ENCODE results near the gene HMG20A. TPM values are rescaled to one million over a fixed set of nuclear protein-coding genes. Genes with fewer than 3 reads are reported as not detected.

Gene HMG20A
- total and polyA plus RNA-seq, 9 of the 15 experiments (the other 6 are each of a cell fraction or from before 2014, with no cell fraction given): 25.0 to 68.1 (median 38.9) TPM

- no peaks in the 10 kb centered on the region for H3K9me3 ChIP-seq (replicated peaks; ENCODE audit: control insufficient read depth, insufficient read depth, low read depth, low read length)
- no peak for TF ChIP-seq NR2C1 (IDR thresholded peaks at IDR 0.05)
- no peak for TF ChIP-seq NR2C1 (tag; IDR thresholded peaks at IDR 0.05)
- TF ChIP-seq MCM2 (IDR thresholded peaks at IDR 0.05; ENCODE audit: low read depth): no peak
- TF ChIP-seq THAP7 (CRISPR knock-in tag; IDR thresholded peaks at IDR 0.05): no peak
- no peak for TF ChIP-seq PCBP2 (IDR thresholded peaks at IDR 0.05; ENCODE audit: low read depth, low read length, poor library complexity, severe bottlenecking)
- no peak for TF ChIP-seq TCF7L2 (IDR thresholded peaks at IDR 0.05; ENCODE audit: low read depth, low read length)
- no peak for TF ChIP-seq ZNF311 (CRISPR knock-in tag; IDR thresholded peaks at IDR 0.05)
- TF ChIP-seq EZH2 (IDR thresholded peaks at IDR 0.05; ENCODE audit: borderline replicate concordance, low read depth, low read length): no peak
- no peak for TF ChIP-seq ZSCAN29 (IDR thresholded peaks at IDR 0.05)
- no peak for TF ChIP-seq BRF2 (IDR thresholded peaks at IDR 0.05; ENCODE audit: borderline replicate concordance, insufficient read depth, insufficient read length)
- no peak for TF ChIP-seq RBM22 (IDR thresholded peaks at IDR 0.05; ENCODE audit: low read depth, low read length, poor library complexity, severe bottlenecking)
- no peak for TF ChIP-seq MCM3 (IDR thresholded peaks at IDR 0.05)
- no peak for TF ChIP-seq BCOR (IDR thresholded peaks at IDR 0.05)
- no peak for TF ChIP-seq KDM2B (CRISPR knock-in tag; IDR thresholded peaks at IDR 0.05)
- no peak for TF ChIP-seq MAFK (IDR thresholded peaks at IDR 0.05; ENCODE audit: low read length)
- TF ChIP-seq ZNF212 (CRISPR knock-in tag; IDR thresholded peaks at IDR 0.05): no peak
- TF ChIP-seq POLR2H (tag; IDR thresholded peaks at IDR 0.05; ENCODE audit: low read depth): no peak
- TF ChIP-seq NELFE (IDR thresholded peaks at IDR 0.05; ENCODE audit: insufficient read depth, insufficient read length): no peak
- no peak for TF ChIP-seq POLR2B (IDR thresholded peaks at IDR 0.05; ENCODE audit: low read depth, partially characterized antibody)
- no peak for TF ChIP-seq YY1 (IDR thresholded peaks at IDR 0.05; ENCODE audit: borderline replicate concordance in 1 of 3, control insufficient read depth in 1 of 3, extremely low read depth in 1 of 3, insufficient read depth in 3 of 3, insufficient read length in 1 of 3, insufficient replicate concordance in 2 of 3, low read depth in 1 of 3, low read length in 2 of 3)
- no peak for TF ChIP-seq LEF1 (IDR thresholded peaks at IDR 0.05)
- H3K9me1 ChIP-seq (ENCODE audit: control insufficient read depth, insufficient read depth, low read length): no peaks in the 10 kb centered on the region
- peaks cover 21 to 45% of the 10 kb centered on the region in 2 experiments; a peak in 4 of 5 replicates for H3K27me3 ChIP-seq (ENCODE audit: control insufficient read depth in 2 of 2, insufficient read depth in 2 of 2, low read length in 2 of 2)
- in situ Hi-C loops (cut with MboI): no loop called here
- BruUV-seq (replicated peaks): no TSS peak
- H3K9ac ChIP-seq (ENCODE audit: insufficient read depth in 1 of 2, low read depth in 2 of 2, low read length in 2 of 2): no peak overlapping the region
- DNase-seq (ENCODE audit: extremely low read depth in 1 of 4, low spot score in 3 of 4) (no peak), FAIRE-seq (no peak), ATAC-seq (no peak)
- 0 out of 5 replicates have a peak, but pooled peaks cover 0 to 3% of the 10 kb centered on the region in 2 experiments for H3K4me1 ChIP-seq (replicated peaks in 1 of 2; ENCODE audit: control insufficient read depth in 2 of 2, insufficient read depth in 2 of 2, low read length in 2 of 2)
- H3K79me2 ChIP-seq (ENCODE audit: control insufficient read depth, insufficient read depth, low read length): no peaks in the 10 kb centered on the region
- no peaks in the 10 kb centered on the region for H3K36me3 ChIP-seq (ENCODE audit: control insufficient read depth, insufficient read depth, low read length)
- POLR2A ChIA-PET: no interaction called here
- no peak overlapping the region for H3K4me2 ChIP-seq (ENCODE audit: insufficient read depth, low read length)
- no peak overlapping the region for H2AFZ ChIP-seq (ENCODE audit: low read depth, low read length)
- intact Hi-C loops (cut with micrococcal nuclease): no loop called here
- no peak overlapping the region for H3K27ac ChIP-seq (ENCODE audit: extremely low read depth, low read depth, low read length)
- 2% methylated on average over 7 of the region's 7 CpGs for WGBS (ENCODE audit: insufficient coverage, low coverage, missing lambda C conversion rate)
- H3K4me3 ChIP-seq: no peak overlapping the region
- CTCF ChIA-PET (ENCODE audit: low intra/inter-chr PET ratio): no interaction called here
- H4K20me1 ChIP-seq (replicated peaks; ENCODE audit: control insufficient read depth, insufficient read depth, low read length): no peaks in the 10 kb centered on the region; the same call in 1 of the 2 replicates
Observed at GRCh38 chr15:77516076-77516475, 95.4 kb downstream of the HMG20A start.
